ENCODE data around the gene RBM18. TPM values are rescaled to one million over a fixed set of nuclear protein-coding genes. Genes with fewer than 3 reads are reported as not detected.

Gene RBM18
- total and polyA plus RNA-seq, 2 donors (not counting 1 experiment from before 2014, with no cell fraction given): 9.7 to 12.4 TPM

DNA sequence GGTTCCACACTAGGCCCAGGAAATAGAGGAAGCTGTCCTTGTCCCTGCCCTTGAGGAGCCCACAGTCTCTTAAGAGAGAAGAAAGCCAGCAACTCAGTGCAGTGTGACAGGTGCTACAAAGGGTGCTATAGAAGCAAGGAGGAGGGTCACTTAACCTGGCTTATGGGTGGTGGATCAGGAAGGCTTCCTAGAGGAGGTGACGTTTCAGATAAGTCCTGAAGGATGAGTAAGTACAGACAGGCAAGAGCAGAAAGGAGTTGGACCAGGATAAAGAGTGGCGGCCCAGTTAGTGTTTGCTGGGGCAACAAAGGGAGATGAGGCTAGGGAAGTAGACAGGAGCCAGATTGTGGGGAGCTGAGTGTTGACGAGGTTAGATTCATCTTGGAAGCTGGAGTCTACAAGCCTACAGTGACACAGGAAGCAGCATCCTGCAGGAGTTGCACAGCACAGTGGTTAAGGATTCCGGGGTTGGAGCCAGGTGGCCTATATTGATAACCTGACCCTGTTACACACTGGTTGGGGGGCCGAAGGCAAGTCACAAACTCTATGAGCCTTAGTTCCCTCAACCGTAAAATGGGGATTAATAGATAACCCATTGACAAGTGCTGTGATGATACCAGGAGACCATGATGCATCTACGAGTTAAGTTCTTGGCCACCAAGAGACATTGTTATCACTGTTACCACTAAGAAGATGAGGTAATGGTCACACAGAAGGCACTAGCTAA lies 30.5 kb downstream of the RBM18 start:
- Mint-ChIP-seq H3K4me1 (no peaks in the 10 kb centered on the region), H3K9me3 (ENCODE audit: insufficient read depth) (no peaks in the 10 kb centered on the region)
- WGBS (ENCODE audit: insufficient coverage): 90% methylated on average over 7 of the region's 7 CpGs

DNA sequence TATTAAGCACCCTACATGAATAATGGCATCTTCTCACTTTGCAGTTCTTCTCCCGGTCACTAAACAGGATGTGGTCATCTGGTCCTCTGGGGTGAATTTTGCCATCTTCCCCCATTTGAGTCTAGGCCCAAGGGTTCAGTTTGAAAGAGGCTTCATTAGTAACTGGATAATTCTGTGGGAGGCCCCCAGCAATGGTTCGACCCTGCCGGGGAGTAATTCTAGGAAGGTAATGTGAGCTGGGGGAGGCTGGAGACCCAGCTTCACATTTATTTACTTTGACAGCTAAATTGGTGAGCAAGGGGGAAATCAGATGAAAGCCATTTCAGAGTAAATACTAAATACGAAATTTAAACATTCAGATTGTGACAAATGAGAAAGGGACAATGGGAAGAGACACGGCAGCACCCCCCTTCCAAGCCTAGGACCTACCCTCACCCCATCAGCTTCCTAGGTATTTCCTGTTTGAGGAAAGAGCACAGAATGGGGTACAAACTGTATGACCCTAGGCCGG lies 31.8 kb downstream of the RBM18 start:
- DNase-seq: no peak
- peaks cover 3% of the 10 kb centered on the region for H3K27me3 Mint-ChIP-seq
- no peak overlapping the region for H3K9ac ChIP-seq (ENCODE audit: low read length)
- H3K27me3 ChIP-seq (replicated peaks in 1 of 4; ENCODE audit: control extremely low read depth in 1 of 4, control insufficient read depth in 3 of 4, insufficient read depth in 4 of 4, low read length in 3 of 4): peaks cover 0 to 24% (median 19%) of the 10 kb centered on the region in 4 experiments
- H3K4me1 Mint-ChIP-seq: peaks cover 2% of the 10 kb centered on the region
- CTCF ChIA-PET: no interaction called here
- intact Hi-C loops (cut with micrococcal nuclease): no loop called here
- ATAC-seq (ENCODE audit: low read depth): no peak
- no peaks in the 10 kb centered on the region for H3K79me2 ChIP-seq (ENCODE audit: control insufficient read depth, insufficient read depth, low read length)
- no peak overlapping the region for H3K4me2 ChIP-seq (replicated peaks; ENCODE audit: low read depth, low read length, poor library complexity, severe bottlenecking)
- no peak overlapping the region for H3K27ac Mint-ChIP-seq
- 100% methylated on average over 1 of the region's 6 CpGs for WGBS (ENCODE audit: insufficient coverage)
- no peak overlapping the region for H2AFZ ChIP-seq (ENCODE audit: insufficient read depth, low read depth, low read length, poor library complexity, severe bottlenecking)
- H3K4me3 ChIP-seq (ENCODE audit: control extremely low read depth in 1 of 5, extremely low read depth in 1 of 5, insufficient read depth in 1 of 5, low read depth in 2 of 5, low read length in 4 of 5): no peak overlapping the region
- H3K9me3 ChIP-seq (ENCODE audit: control extremely low read depth in 1 of 3, control insufficient read depth in 2 of 3, insufficient read depth in 1 of 3, low read length in 2 of 3): peaks cover 0 to 4% (median 0%) of the 10 kb centered on the region in 3 donors
- no peak overlapping the region for H3K4me3 Mint-ChIP-seq
- POLR2A ChIA-PET: no interaction called here
- no peaks in the 10 kb centered on the region for H4K20me1 ChIP-seq (ENCODE audit: control insufficient read depth, insufficient read depth, low read length, poor library complexity, severe bottlenecking)
- no peaks in the 10 kb centered on the region for H3K36me3 ChIP-seq (replicated peaks in 1 of 2; ENCODE audit: control extremely low read depth in 1 of 2, control insufficient read depth in 1 of 2, extremely low read depth in 1 of 2, insufficient read depth in 2 of 2, low read length in 1 of 2)
- no peak for TF ChIP-seq EZH2 (IDR thresholded peaks at IDR 0.05; ENCODE audit: borderline replicate concordance, insufficient read depth, low read depth, low read length, poor library complexity, severe bottlenecking)
- TF ChIP-seq, protein P1, sequence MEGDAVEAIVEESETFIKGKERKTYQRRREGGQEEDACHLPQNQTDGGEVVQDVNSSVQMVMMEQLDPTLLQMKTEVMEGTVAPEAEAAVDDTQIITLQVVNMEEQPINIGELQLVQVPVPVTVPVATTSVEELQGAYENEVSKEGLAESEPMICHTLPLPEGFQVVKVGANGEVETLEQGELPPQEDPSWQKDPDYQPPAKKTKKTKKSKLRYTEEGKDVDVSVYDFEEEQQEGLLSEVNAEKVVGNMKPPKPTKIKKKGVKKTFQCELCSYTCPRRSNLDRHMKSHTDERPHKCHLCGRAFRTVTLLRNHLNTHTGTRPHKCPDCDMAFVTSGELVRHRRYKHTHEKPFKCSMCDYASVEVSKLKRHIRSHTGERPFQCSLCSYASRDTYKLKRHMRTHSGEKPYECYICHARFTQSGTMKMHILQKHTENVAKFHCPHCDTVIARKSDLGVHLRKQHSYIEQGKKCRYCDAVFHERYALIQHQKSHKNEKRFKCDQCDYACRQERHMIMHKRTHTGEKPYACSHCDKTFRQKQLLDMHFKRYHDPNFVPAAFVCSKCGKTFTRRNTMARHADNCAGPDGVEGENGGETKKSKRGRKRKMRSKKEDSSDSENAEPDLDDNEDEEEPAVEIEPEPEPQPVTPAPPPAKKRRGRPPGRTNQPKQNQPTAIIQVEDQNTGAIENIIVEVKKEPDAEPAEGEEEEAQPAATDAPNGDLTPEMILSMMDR (IDR thresholded peaks at IDR 0.05): no peak
- no peaks in the 10 kb centered on the region for H3K9me3 Mint-ChIP-seq (ENCODE audit: insufficient read depth)
- H3K4me1 ChIP-seq (ENCODE audit: control insufficient read depth in 2 of 2, insufficient read depth in 2 of 2, low read length in 2 of 2): peaks cover 5 to 12% of the 10 kb centered on the region in 2 donors
- no peak overlapping the region for H3K27ac ChIP-seq (ENCODE audit: low read length in 2 of 2)

More for the DNA sequence above, 30.5 kb downstream of the RBM18 start:
- no peaks in the 10 kb centered on the region for H4K20me1 ChIP-seq (ENCODE audit: control insufficient read depth, insufficient read depth, low read length, poor library complexity, severe bottlenecking)
- Mint-ChIP-seq H3K27me3 (peaks cover 3% of the 10 kb centered on the region), H3K27ac (no peak overlapping the region), H3K4me3 (no peak overlapping the region)
- CTCF ChIA-PET: no interaction called here
- no peaks in the 10 kb centered on the region for H3K79me2 ChIP-seq (ENCODE audit: control insufficient read depth, insufficient read depth, low read length)
- no peak for TF ChIP-seq EZH2 (IDR thresholded peaks at IDR 0.05; ENCODE audit: borderline replicate concordance, insufficient read depth, low read depth, low read length, poor library complexity, severe bottlenecking)
- TF ChIP-seq, protein P1 (IDR thresholded peaks at IDR 0.05): no peak
- no peak overlapping the region for H3K4me3 ChIP-seq (ENCODE audit: control extremely low read depth in 1 of 5, extremely low read depth in 1 of 5, insufficient read depth in 1 of 5, low read depth in 2 of 5, low read length in 4 of 5)
- peaks cover 0 to 3% of the 10 kb centered on the region in 2 donors for H3K4me1 ChIP-seq (ENCODE audit: control insufficient read depth in 2 of 2, insufficient read depth in 2 of 2, low read length in 2 of 2)
- DNase-seq (no peak), ATAC-seq (ENCODE audit: low read depth) (no peak)
- H2AFZ ChIP-seq (ENCODE audit: insufficient read depth, low read depth, low read length, poor library complexity, severe bottlenecking): no peak overlapping the region
- no peaks in the 10 kb centered on the region for H3K36me3 ChIP-seq (replicated peaks in 1 of 2; ENCODE audit: control extremely low read depth in 1 of 2, control insufficient read depth in 1 of 2, extremely low read depth in 1 of 2, insufficient read depth in 2 of 2, low read length in 1 of 2)
- no peak overlapping the region for H3K27ac ChIP-seq (ENCODE audit: low read length in 2 of 2)
- H3K9me3 ChIP-seq (ENCODE audit: control extremely low read depth in 1 of 3, control insufficient read depth in 2 of 3, insufficient read depth in 1 of 3, low read length in 2 of 3): peaks cover 0 to under 1% (median 0%) of the 10 kb centered on the region in 3 donors
- intact Hi-C loops (cut with micrococcal nuclease): no loop called here
- peaks cover 0 to 17% (median 15%) of the 10 kb centered on the region in 4 experiments for H3K27me3 ChIP-seq (replicated peaks in 1 of 4; ENCODE audit: control extremely low read depth in 1 of 4, control insufficient read depth in 3 of 4, insufficient read depth in 4 of 4, low read length in 3 of 4)
- H3K9ac ChIP-seq (ENCODE audit: low read length): no peak overlapping the region
- no peak overlapping the region for H3K4me2 ChIP-seq (replicated peaks; ENCODE audit: low read depth, low read length, poor library complexity, severe bottlenecking)
- POLR2A ChIA-PET: no interaction called here
